Astrocyte (in vitro differentiated cells and primary cell): Measurements from ENCODE around the gene GTF2F1. TPM values are rescaled to one million over a fixed set of nuclear protein-coding genes. Genes with fewer than 3 reads are reported as not detected.

Experiments
- DNase-seq: peaks from one replicate; pipeline ENCODE4 v3.0.0-alpha.2; 2010; ENCODE audit warnings: low read depth
- FAIRE-seq: peaks from 2 replicates; lab custom pipeline; 2011; peaks lifted over from hg19 to GRCh38; lab: Jason Lieb, UNC
- H2AFZ ChIP-seq: 2 replicates; pipeline ENCODE4 v1.6.0; 2012; ENCODE audit warnings: low read depth, low read length, inconsistent platforms
- H3K27ac ChIP-seq: 2 replicates; pipeline ENCODE4 v1.5.1; 2011; ENCODE audit warnings: low read depth, low read length, inconsistent platforms
- H3K27me3 ChIP-seq: 2 replicates; pipeline ENCODE4 v1.6.0; 2011; ENCODE audit warnings: low read length, inconsistent platforms; ENCODE audit not compliant: insufficient read depth
- H3K36me3 ChIP-seq: 2 replicates; pipeline ENCODE4 v1.5.1; 2011; ENCODE audit warnings: low read length, inconsistent platforms; ENCODE audit not compliant: insufficient read depth
- H3K4me1 ChIP-seq: 2 replicates; pipeline ENCODE4 v1.5.1; 2011; ENCODE audit warnings: low read length, inconsistent platforms; ENCODE audit not compliant: insufficient read depth
- H3K4me2 ChIP-seq: 2 replicates; pipeline ENCODE4 v1.6.0; 2012; ENCODE audit warnings: low read length, inconsistent platforms
- H3K4me3 ChIP-seq: 2 replicates; pipeline ENCODE4 v1.5.1; 2011; ENCODE audit warnings: low read depth, mild to moderate bottlenecking, low read length, inconsistent platforms; ENCODE audit not compliant: insufficient read depth
- H3K79me2 ChIP-seq: 2 replicates; pipeline ENCODE4 v1.6.0; 2012; ENCODE audit warnings: mild to moderate bottlenecking, low read length, inconsistent platforms; ENCODE audit not compliant: insufficient read depth
- H3K9ac ChIP-seq: 2 replicates; pipeline ENCODE4 v1.6.0; 2012; ENCODE audit warnings: mild to moderate bottlenecking, low read length, inconsistent platforms
- H3K9me3 ChIP-seq: 2 replicates; pipeline ENCODE4 v1.5.1; 2012; ENCODE audit warnings: low read depth, mild to moderate bottlenecking, low read length, inconsistent platforms; ENCODE audit not compliant: insufficient read depth
- H4K20me1 ChIP-seq: 2 replicates; pipeline ENCODE4 v1.6.0; 2012; ENCODE audit warnings: low read length, inconsistent platforms; ENCODE audit not compliant: insufficient read depth
- H3K27ac Mint-ChIP-seq: one replicate; pipeline ENCODE4 v1.8.0; 2021; ENCODE audit warnings: mild to moderate bottlenecking, mixed read lengths; ENCODE audit not compliant: unreplicated experiment
- H3K27me3 Mint-ChIP-seq: one replicate; pipeline ENCODE4 v1.8.0; 2021; ENCODE audit warnings: low read depth, mixed read lengths; ENCODE audit not compliant: unreplicated experiment
- H3K36me3 Mint-ChIP-seq: one replicate; pipeline ENCODE4 v1.8.0; 2021; ENCODE audit warnings: low read depth, mixed read lengths; ENCODE audit not compliant: unreplicated experiment
- H3K4me1 Mint-ChIP-seq: one replicate; pipeline ENCODE4 v1.8.0; 2021; ENCODE audit warnings: low read depth, mixed read lengths; ENCODE audit not compliant: unreplicated experiment
- H3K4me3 Mint-ChIP-seq: one replicate; pipeline ENCODE4 v1.8.0; 2021; ENCODE audit warnings: mild to moderate bottlenecking, moderate library complexity, mixed read lengths; ENCODE audit not compliant: unreplicated experiment
- H3K9me3 Mint-ChIP-seq: one replicate; pipeline ENCODE4 v1.8.0; 2021; ENCODE audit warnings: mild to moderate bottlenecking, mixed read lengths; ENCODE audit not compliant: unreplicated experiment
- EZH2 ChIP-seq: IDR thresholded peaks from 2 replicates; pipeline ENCODE4 v1.6.1; 2012; ENCODE audit warnings: mild to moderate bottlenecking, low read length, inconsistent platforms; ENCODE audit not compliant: insufficient read depth
- total RNA-seq: library from RNA; stranded (reverse); gene quantifications from 2 replicates; pipeline ENCODE4 v1.2.1, GENCODE V29; 2021
- TF ChIP-seq, protein P1 (sequence below): IDR thresholded peaks from 2 replicates; pipeline ENCODE4 v1.5.1; 2011; ENCODE audit warnings: low read depth, mild to moderate bottlenecking, inconsistent platforms, low read length, moderate library complexity; ENCODE audit not compliant: insufficient read depth

The GTF2F1 gene
- total RNA-seq, 1 donor from 2014 or later, result 92.3 TPM

DNA sequence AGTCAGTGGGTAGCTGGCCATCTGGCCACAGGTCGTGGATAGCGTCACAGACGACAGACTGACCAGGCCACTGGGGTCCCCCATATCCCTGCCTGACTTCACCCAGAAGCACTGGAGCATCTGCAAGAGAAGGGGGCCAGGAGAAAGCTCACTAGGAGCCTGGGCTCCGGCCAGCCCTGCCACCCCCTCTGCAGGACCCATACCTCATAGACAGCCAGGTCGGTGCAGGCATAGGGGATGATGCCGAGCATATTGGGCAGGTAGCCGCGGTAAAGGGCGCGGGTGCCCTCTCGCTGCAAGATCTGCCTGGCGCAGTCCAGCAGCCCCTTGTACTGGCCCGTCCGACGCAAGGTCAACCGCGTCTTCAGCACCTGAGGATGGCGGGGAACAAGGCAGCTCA is 34.2 kb upstream of the GTF2F1 start:
- Mint-ChIP-seq H3K4me3 (no peak overlapping the region), H3K4me1 (peaks cover 7% of the 10 kb centered on the region), H3K36me3 (no peaks in the 10 kb centered on the region), H3K27me3 (no peaks in the 10 kb centered on the region), H3K27ac (no peak overlapping the region), H3K9me3 (peaks cover 5% of the 10 kb centered on the region)
- FAIRE-seq, result no peak
- no peak for DNase-seq
- H4K20me1 ChIP-seq, result peaks cover 20% of the 10 kb centered on the region
- H3K9me3 ChIP-seq, result peaks cover 4% of the 10 kb centered on the region
- peaks cover 11% of the 10 kb centered on the region for H3K4me1 ChIP-seq
- no peaks in the 10 kb centered on the region for H3K27me3 ChIP-seq
- H3K36me3 ChIP-seq, result peaks cover 5% of the 10 kb centered on the region
- H3K27ac ChIP-seq, result no peak overlapping the region
- no peak overlapping the region for H3K9ac ChIP-seq
- H2AFZ ChIP-seq, result no peak overlapping the region
- H3K79me2 ChIP-seq, result peaks cover 20% of the 10 kb centered on the region
- no peak overlapping the region for H3K4me3 ChIP-seq
- H3K4me2 ChIP-seq, result no peak overlapping the region
- TF ChIP-seq, protein P1, sequence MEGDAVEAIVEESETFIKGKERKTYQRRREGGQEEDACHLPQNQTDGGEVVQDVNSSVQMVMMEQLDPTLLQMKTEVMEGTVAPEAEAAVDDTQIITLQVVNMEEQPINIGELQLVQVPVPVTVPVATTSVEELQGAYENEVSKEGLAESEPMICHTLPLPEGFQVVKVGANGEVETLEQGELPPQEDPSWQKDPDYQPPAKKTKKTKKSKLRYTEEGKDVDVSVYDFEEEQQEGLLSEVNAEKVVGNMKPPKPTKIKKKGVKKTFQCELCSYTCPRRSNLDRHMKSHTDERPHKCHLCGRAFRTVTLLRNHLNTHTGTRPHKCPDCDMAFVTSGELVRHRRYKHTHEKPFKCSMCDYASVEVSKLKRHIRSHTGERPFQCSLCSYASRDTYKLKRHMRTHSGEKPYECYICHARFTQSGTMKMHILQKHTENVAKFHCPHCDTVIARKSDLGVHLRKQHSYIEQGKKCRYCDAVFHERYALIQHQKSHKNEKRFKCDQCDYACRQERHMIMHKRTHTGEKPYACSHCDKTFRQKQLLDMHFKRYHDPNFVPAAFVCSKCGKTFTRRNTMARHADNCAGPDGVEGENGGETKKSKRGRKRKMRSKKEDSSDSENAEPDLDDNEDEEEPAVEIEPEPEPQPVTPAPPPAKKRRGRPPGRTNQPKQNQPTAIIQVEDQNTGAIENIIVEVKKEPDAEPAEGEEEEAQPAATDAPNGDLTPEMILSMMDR, result no peak
- no peak for TF ChIP-seq EZH2

DNA sequence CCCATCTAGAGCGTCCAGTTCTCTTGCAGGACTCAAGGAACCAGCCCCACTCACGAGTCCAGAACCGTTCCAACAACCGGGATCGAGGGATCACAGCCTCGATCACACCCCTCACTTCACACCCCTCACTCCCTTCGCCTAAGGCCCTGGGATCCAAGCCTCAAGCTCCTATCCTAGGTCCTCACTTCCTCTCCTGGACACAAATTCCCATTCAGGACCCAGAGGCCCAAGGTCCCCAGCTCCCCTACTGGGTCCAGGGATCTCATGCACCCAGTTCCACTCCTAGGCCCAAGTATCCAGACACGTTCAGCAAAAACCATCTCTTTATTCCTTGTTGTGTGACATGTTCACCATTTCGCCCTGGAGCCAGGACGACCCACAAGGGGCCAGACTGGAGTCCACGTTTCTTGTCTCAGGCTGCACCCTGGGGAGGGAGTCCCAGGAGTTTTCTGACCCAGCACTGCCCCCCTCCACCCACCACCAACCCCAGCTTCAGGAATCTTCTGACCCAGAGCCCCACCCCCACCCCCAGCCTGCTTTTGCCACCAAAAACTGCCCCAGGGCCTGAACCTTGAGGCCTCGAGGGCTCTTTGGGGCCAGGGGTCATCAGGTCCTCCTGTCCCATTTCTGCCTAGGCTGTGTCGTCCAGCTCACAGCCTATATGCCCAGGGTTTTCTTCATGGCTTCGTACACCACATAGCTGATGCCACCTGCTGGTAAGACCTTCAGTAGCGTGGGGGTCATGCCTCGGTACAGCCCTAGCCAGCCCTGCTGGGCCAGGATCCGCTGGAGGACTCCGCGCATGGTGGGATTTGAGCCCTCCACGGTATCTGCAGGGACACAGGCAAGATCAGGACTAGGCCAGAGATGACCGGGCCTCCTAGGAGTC is 33.0 kb upstream of the GTF2F1 start:
- Histone ChIP-seq H3K79me2 (peaks cover 32% of the 10 kb centered on the region), H4K20me1 (peaks cover 31% of the 10 kb centered on the region), H2AFZ (peak overlapping the region; percentile 75), H3K4me2 (peak overlapping the region; percentile 1), H3K27ac (peak overlapping the region; percentile 51), H3K9ac (no peak overlapping the region), H3K36me3 (peaks cover 11% of the 10 kb centered on the region), H3K9me3 (peaks cover 4% of the 10 kb centered on the region), H3K27me3 (no peaks in the 10 kb centered on the region), H3K4me3 (no peak overlapping the region), H3K4me1 (peaks cover 11% of the 10 kb centered on the region)
- H3K4me1 Mint-ChIP-seq, result peaks cover 10% of the 10 kb centered on the region
- peak overlapping the region; percentile 47 for H3K4me3 Mint-ChIP-seq
- TF ChIP-seq, protein P1, result no peak
- TF ChIP-seq EZH2, result no peak
- FAIRE-seq (no peak), DNase-seq (no peak)
- no peaks in the 10 kb centered on the region for H3K36me3 Mint-ChIP-seq
- H3K9me3 Mint-ChIP-seq, result peaks cover 3% of the 10 kb centered on the region
- H3K27ac Mint-ChIP-seq, result peak overlapping the region; percentile 59
- H3K27me3 Mint-ChIP-seq, result no peaks in the 10 kb centered on the region
